Ramos (cell line): ENCODE measurements around the gene NELL1.

Experiments used
- in situ Hi-C: fragments of 300-500 bp; cut with MboI; formaldehyde crosslinking; loops from one replicate; pipeline ENCODE4 v1.14.3; 2022; ENCODE audit warnings: low sequenced_read_pairs; ENCODE audit not compliant: unreplicated experiment

Gene NELL1

GRCh38 chr11:21385669-21386440 is 716.5 kb downstream of the NELL1 start:
- in situ Hi-C loops = no loop called here

GRCh38 chr11:21390430-21390829 is 721.0 kb downstream of the NELL1 start:
- in situ Hi-C loops = no loop called here

- in situ Hi-C loops = no loop called here
Observed at GRCh38 chr11:21396342-21397008, 727.1 kb downstream of the NELL1 start.

GRCh38 chr11:21398195-21398594 is 728.8 kb downstream of the NELL1 start:
- in situ Hi-C loops = no loop called here

GRCh38 chr11:21401496-21401895 is 732.1 kb downstream of the NELL1 start:
- in situ Hi-C loops = no loop called here

GRCh38 chr11:21402274-21402673 is 732.9 kb downstream of the NELL1 start:
- in situ Hi-C loops = no loop called here

GRCh38 chr11:21403069-21403468 is 733.7 kb downstream of the NELL1 start:
- in situ Hi-C loops = no loop called here

- in situ Hi-C loops = no loop called here
Observed at GRCh38 chr11:21405422-21405821, 736.0 kb downstream of the NELL1 start.

GRCh38 chr11:21410513-21410912 is 741.1 kb downstream of the NELL1 start:
- in situ Hi-C loops = no loop called here

GRCh38 chr11:21411104-21411503 is 741.7 kb downstream of the NELL1 start:
- in situ Hi-C loops = no loop called here

GRCh38 chr11:21411597-21411996 is 742.2 kb downstream of the NELL1 start:
- in situ Hi-C loops = no loop called here

GRCh38 chr11:21412652-21413383 is 743.4 kb downstream of the NELL1 start:
- in situ Hi-C loops = no loop called here

- in situ Hi-C loops = no loop called here
Observed at GRCh38 chr11:21414953-21415352, 745.6 kb downstream of the NELL1 start.

GRCh38 chr11:21415606-21416005 is 746.2 kb downstream of the NELL1 start:
- in situ Hi-C loops = no loop called here

- in situ Hi-C loops = no loop called here
Observed at GRCh38 chr11:21421711-21422329, 752.4 kb downstream of the NELL1 start.

- in situ Hi-C loops = no loop called here
Observed at GRCh38 chr11:21426931-21427330, 757.5 kb downstream of the NELL1 start.

- in situ Hi-C loops = no loop called here
Observed at GRCh38 chr11:21427726-21428125, 758.3 kb downstream of the NELL1 start.

GRCh38 chr11:21428796-21429195 is 759.4 kb downstream of the NELL1 start:
- in situ Hi-C loops = no loop called here

GRCh38 chr11:21429401-21429800 is 760.0 kb downstream of the NELL1 start:
- in situ Hi-C loops = no loop called here

- in situ Hi-C loops = no loop called here
Observed at GRCh38 chr11:21430537-21430936, 761.2 kb downstream of the NELL1 start.
